Kidney (tissue), 14 donors: ENCODE data around the gene CEP250. TPM values are rescaled to one million over a fixed set of nuclear protein-coding genes. Genes with fewer than 3 reads are reported as not detected.

Experiments
- DNase-seq, 5 donors: peaks; one replicate each; pipeline ENCODE4 v3.0.0-alpha.2; 2013 to 2020
- FAIRE-seq: peaks from 2 replicates; lab custom pipeline; 2012; peaks lifted over from hg19 to GRCh38; lab: Jason Lieb, UNC
- H3K27ac ChIP-seq, 2 donors: one replicate each; pipeline ENCODE4 v1.7.0; 2013; ENCODE audit warnings: low read depth in 2 of 2, low read length in 2 of 2, inconsistent platforms in 1 of 2
- H3K27me3 ChIP-seq: one replicate; pipeline ENCODE4 v1.7.1; 2013; ENCODE audit warnings: low read length, inconsistent platforms; ENCODE audit not compliant: control insufficient read depth, insufficient read depth
- H3K36me3 ChIP-seq, 3 donors: one replicate each; pipeline versions ENCODE4 v1.7.0 to v1.7.1; 2013; ENCODE audit warnings: low read length in 3 of 3, control low read depth in 1 of 3, inconsistent platforms in 1 of 3; ENCODE audit not compliant: insufficient read depth in 3 of 3, control insufficient read depth in 2 of 3
- H3K4me1 ChIP-seq, 3 donors: one replicate each; pipeline versions ENCODE4 v1.7.0 to v1.7.1; 2013; ENCODE audit warnings: low read length in 3 of 3, inconsistent platforms in 1 of 3, low read depth in 1 of 3; ENCODE audit not compliant: control insufficient read depth in 2 of 3, insufficient read depth in 2 of 3
- H3K4me3 ChIP-seq, 3 donors: one replicate each; pipeline versions ENCODE4 v1.7.0 to v1.8.1; 2013; ENCODE audit warnings: low read length in 3 of 3, control low read depth in 1 of 3, inconsistent platforms in 1 of 3
- H3K9ac ChIP-seq, 3 donors: one replicate each; pipeline versions ENCODE4 v1.7.0 to v1.7.1; 2013; ENCODE audit warnings: low read length in 3 of 3, control low read depth in 1 of 3, inconsistent platforms in 1 of 3
- H3K9me3 ChIP-seq, 3 donors: one replicate each; pipeline versions ENCODE4 v1.7.0 to v1.7.1; 2013; ENCODE audit warnings: low read length in 3 of 3, control low read depth in 1 of 3, inconsistent platforms in 1 of 3; ENCODE audit not compliant: control insufficient read depth in 2 of 3, insufficient read depth in 1 of 3
- CTCF ChIP-seq: IDR thresholded peaks from 3 replicates; pipeline ENCODE4 v1.5.1; 2012; ENCODE audit warnings: mild to moderate bottlenecking, moderate library complexity, borderline replicate concordance; ENCODE audit not compliant: insufficient read depth; ENCODE audit errors: extremely low read depth
- intact Hi-C: fragments of 100-400 bp; cut with DNase I; formaldehyde crosslinking; loops from one replicate; pipeline ENCODE4 v1.11.1; 2022
- polyA plus RNA-seq: library from polyadenylated mRNA; stranded (reverse); fragments of 350-450 nt; fragmentation: Illumina TruSeq; extraction: RNeasy Lipid Tissue Mini Kit (QIAGEN cat#74804); gene quantifications from one replicate; pipeline ENCODE4 v1.2.3, GENCODE V29; 2014; ENCODE audit warnings: low read depth, low replicate concordance; ENCODE audit not compliant: insufficient read depth
- total RNA-seq: library from RNA; stranded (reverse); fragmentation: NEBNext Ultra II Directional; extraction: Animal tissue kit (Norgen Biotek cat#: 25700); gene quantifications from one replicate; pipeline ENCODE4 v1.2.1, GENCODE V29; 2021
- donor health status: control.
- donor health status: control.
- donor health status: control.
- donor health status: control.
- donor health status: control.
- donor health status: DM: yes; HTN: yes; CAD: no.
- donor health status: Normal renal cell carcinoma (clear cell type).

The CEP250 gene
- total and polyA plus RNA-seq, 2 donors from 2014 or later: 4.9 to 25.2 TPM

- Histone ChIP-seq H3K36me3 (peaks cover 0 to 5% (median 3%) of the 10 kb centered on the region in 3 donors), H3K9ac (no peak overlapping the region), H3K9me3 (no peaks in the 10 kb centered on the region), H3K4me1 (no peaks in the 10 kb centered on the region), H3K4me3 (no peak overlapping the region), H3K27me3 (no peaks in the 10 kb centered on the region), H3K27ac (no peak overlapping the region)
- peak; percentile 75 for TF ChIP-seq CTCF
- DNase-seq (peak in 4 of 5 donors; percentile 30 to 62 (median 43)), FAIRE-seq (no peak)
- intact Hi-C loops: no loop called here
These were observed 56.5 kb downstream of the CEP250 start for GRCh38 chr20:35511814-35512420.

GRCh38 chr20:35514371-35514932 lies 59.1 kb downstream of the CEP250 start:
- DNase-seq (no peak), FAIRE-seq (no peak)
- H3K9ac ChIP-seq: no peak overlapping the region
- H3K9me3 ChIP-seq: no peaks in the 10 kb centered on the region
- no peak overlapping the region for H3K27ac ChIP-seq
- intact Hi-C loops: no loop called here
- TF ChIP-seq CTCF: no peak
- no peaks in the 10 kb centered on the region for H3K27me3 ChIP-seq
- no peak overlapping the region for H3K4me3 ChIP-seq
- H3K36me3 ChIP-seq: peaks cover 0 to 3% (median 3%) of the 10 kb centered on the region in 3 donors
- H3K4me1 ChIP-seq: no peaks in the 10 kb centered on the region

GRCh38 chr20:35515341-35515740 lies 59.9 kb downstream of the CEP250 start:
- Histone ChIP-seq H3K4me1 (no peaks in the 10 kb centered on the region), H3K27ac (no peak overlapping the region), H3K9ac (no peak overlapping the region), H3K27me3 (no peaks in the 10 kb centered on the region), H3K4me3 (no peak overlapping the region), H3K9me3 (no peaks in the 10 kb centered on the region), H3K36me3 (peaks cover 0 to 3% (median 0%) of the 10 kb centered on the region in 3 donors)
- no peak for DNase-seq
- intact Hi-C loops: no loop called here
- no peak for FAIRE-seq
- TF ChIP-seq CTCF: no peak
